Activated CD4-positive, alpha-beta T cell treated with anti-CD3 and anti-CD28 coated beads for 36 hours (primary cell): ENCODE results near the gene WDR55. TPM values are rescaled to one million over a fixed set of nuclear protein-coding genes. Genes with fewer than 3 reads are reported as not detected.
"Not testable (repeated sequence)": the region's sequence is repeated elsewhere in the genome, so short reads cannot be mapped to it uniquely, and the experiment has no call there.

Experiments
- ATAC-seq: fragments of 200-7000 bp; cut with Tn5 transposase; one replicate; pipeline ENCODE4 v1.10.0; 2021; ENCODE audit warnings: mild to moderate bottlenecking, moderate library complexity
- CTCF ChIA-PET: fragments of 350-600 bp; sonication (Branson Sonifier 250); formaldehyde crosslinking; loops from one replicate; lab custom pipeline; 2021; ENCODE audit warnings: antibody characterized with exemption; lab: Charles Lee
- POLR2A ChIA-PET: fragments of 350-600 bp; sonication (Branson Sonifier 250); formaldehyde crosslinking; loops from one replicate; lab custom pipeline; 2021; ENCODE audit warnings: antibody characterized with exemption, inconsistent platforms; lab: Charles Lee
- DNase-seq: peaks from one replicate; pipeline ENCODE4 v3.0.0-alpha.2; 2020
- H3K27ac Mint-ChIP-seq: one replicate; pipeline ENCODE4 v1.8.0; 2021; ENCODE audit warnings: mixed read lengths
- H3K27me3 Mint-ChIP-seq: one replicate; pipeline ENCODE4 v1.8.0; 2021; ENCODE audit warnings: mixed read lengths
- H3K36me3 Mint-ChIP-seq: one replicate; pipeline ENCODE4 v1.8.0; 2021; ENCODE audit warnings: low read depth, mixed read lengths
- H3K4me1 Mint-ChIP-seq: one replicate; pipeline ENCODE4 v1.8.0; 2021; ENCODE audit warnings: mixed read lengths
- H3K4me3 Mint-ChIP-seq: one replicate; pipeline ENCODE4 v1.8.0; 2021; ENCODE audit warnings: mild to moderate bottlenecking, moderate library complexity, mixed read lengths
- H3K9me3 Mint-ChIP-seq: one replicate; pipeline ENCODE4 v1.8.0; 2021; ENCODE audit warnings: low read depth, mixed read lengths
- intact Hi-C, 2 experiments: fragments of 100-400 bp; cut with DNase I in 1 of 2; cut with micrococcal nuclease in 1 of 2; formaldehyde crosslinking; loops; one replicate each; pipeline versions ENCODE4 v1.14.2 to v1.15.1; 2022 to 2024; cut with DNase I, micrococcal nuclease
- microRNA-seq: library from miRNA; unstranded; fragments of <30 nt; microRNA quantifications from one replicate; pipeline ENCODE4 v1.2.0, GENCODE V29; 2021; ENCODE audit warnings: borderline replicate concordance
- total RNA-seq, 2 experiments: library from RNA; stranded (reverse); gene quantifications; one replicate each; pipeline ENCODE4 v1.2.3, GENCODE V29; 2021

WDR55 gene
- total RNA-seq, 2 experiments from 2014 or later, result 25.9 to 31.7 TPM

DNA sequence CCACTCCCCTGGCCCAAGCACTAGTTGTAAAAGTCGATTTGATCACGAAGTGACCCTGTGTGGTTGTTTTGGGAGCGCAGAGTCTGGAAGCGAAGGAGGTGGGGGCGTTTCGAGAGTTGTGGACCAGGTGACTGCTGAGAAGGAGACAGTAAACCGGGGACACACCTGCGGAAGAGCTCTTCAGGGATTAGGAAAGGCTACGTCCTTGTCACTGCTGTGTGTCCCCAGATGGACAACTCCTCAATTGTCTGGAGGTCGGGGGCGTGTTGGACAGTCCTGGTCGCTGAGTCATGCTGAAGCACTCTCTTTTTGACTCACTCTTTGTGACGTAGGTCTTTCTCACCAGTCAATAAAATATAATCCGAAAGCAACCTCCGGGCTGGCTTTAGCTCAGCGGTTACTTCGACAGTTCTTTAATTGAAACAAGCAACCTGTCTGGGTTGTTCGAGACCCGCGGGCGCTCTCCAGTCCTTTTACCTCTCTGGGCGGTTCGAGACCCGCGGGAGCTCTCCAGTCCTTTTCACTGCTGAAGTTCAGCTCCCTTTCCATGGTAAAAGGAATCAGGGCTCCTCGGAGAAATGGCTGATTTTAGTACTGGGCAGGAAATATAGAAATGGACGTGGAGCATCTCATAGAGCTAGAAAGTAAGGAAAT is 46.3 kb downstream of the WDR55 start:
- H3K4me3 Mint-ChIP-seq, result peak overlapping the region; percentile 86
- H3K27me3 Mint-ChIP-seq, result no peaks in the 10 kb centered on the region
- intact Hi-C loops, result loop anchor here (1.0 to 10.0 kb wide), 15 partner anchors 11 to 609 kb away; partner anchors contain the start of genes APBB3 (in 2 of the 2), PFDN1 (in 2 of the 2), SLC35A4 (in 2 of the 2) and ANKHD1 (in 1 of the 2)
- H3K4me1 Mint-ChIP-seq, result peaks cover 18% of the 10 kb centered on the region
- peak; percentile 93 for DNase-seq
- H3K27ac Mint-ChIP-seq, result peak overlapping the region; percentile 97
- ChIA-PET CTCF (interaction anchor here (0.6 to 2.1 kb wide), 15 partner anchors 9 to 908 kb away, joined by 3 to 9 read pairs (median 4); partner anchors contain the start of genes ANKHD1, HARS1, HARS2 and ZMAT2), POLR2A (interaction anchor here (0.6 to 2.2 kb wide), 10 partner anchors 11 to 1119 kb away, joined by 3 to 11 read pairs (median 3); partner anchors contain the start of genes ANKHD1, HARS1, HARS2 and IK)
- peak; percentile 95 for ATAC-seq
- no peaks in the 10 kb centered on the region for H3K9me3 Mint-ChIP-seq
- H3K36me3 Mint-ChIP-seq, result peaks cover 16% of the 10 kb centered on the region

DNA sequence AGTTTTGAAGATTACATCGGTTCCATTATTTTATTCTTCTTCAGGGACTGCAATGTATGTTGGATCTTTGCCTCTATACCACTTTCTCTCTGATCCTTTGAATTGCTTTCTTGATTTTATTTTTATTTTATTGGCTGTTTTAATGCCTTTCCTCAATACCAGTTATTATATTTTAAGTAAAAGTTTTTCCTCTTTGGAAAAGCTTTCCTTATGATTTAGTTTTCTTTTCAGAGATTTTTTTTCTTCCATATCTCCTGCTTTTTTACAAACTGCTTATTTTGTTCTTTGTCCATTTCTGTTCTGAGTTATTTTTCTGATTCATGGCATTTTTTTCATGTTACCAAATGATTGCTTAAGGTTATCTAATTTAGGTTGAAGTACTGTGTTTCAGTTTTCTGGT is 47.1 kb downstream of the WDR55 start:
- DNase-seq (no peak), ATAC-seq (no peak)
- Mint-ChIP-seq H3K9me3 (no peaks in the 10 kb centered on the region), H3K27me3 (no peaks in the 10 kb centered on the region), H3K36me3 (peaks cover 10% of the 10 kb centered on the region), H3K4me1 (peaks cover 18% of the 10 kb centered on the region), H3K27ac (no peak overlapping the region), H3K4me3 (peak overlapping the region; percentile 86)
- intact Hi-C loops, result loop anchor here (1.0 to 10.0 kb wide), 15 partner anchors 11 to 609 kb away; partner anchors contain the start of genes APBB3 (in 2 of the 2), PFDN1 (in 2 of the 2), SLC35A4 (in 2 of the 2) and ANKHD1 (in 1 of the 2)
- CTCF ChIA-PET, result interaction anchor here (0.6 to 2.1 kb wide), 12 partner anchors 8 to 499 kb away, joined by 3 to 9 read pairs (median 4); partner anchors contain the start of genes ANKHD1, HARS1, HARS2 and ZMAT2
- POLR2A ChIA-PET, result interaction anchor here (0.6 to 2.2 kb wide), 6 partner anchors 12 to 310 kb away, joined by 3 to 11 read pairs (median 4); partner anchors contain the start of genes ANKHD1, HARS1, HARS2 and IK

DNA sequence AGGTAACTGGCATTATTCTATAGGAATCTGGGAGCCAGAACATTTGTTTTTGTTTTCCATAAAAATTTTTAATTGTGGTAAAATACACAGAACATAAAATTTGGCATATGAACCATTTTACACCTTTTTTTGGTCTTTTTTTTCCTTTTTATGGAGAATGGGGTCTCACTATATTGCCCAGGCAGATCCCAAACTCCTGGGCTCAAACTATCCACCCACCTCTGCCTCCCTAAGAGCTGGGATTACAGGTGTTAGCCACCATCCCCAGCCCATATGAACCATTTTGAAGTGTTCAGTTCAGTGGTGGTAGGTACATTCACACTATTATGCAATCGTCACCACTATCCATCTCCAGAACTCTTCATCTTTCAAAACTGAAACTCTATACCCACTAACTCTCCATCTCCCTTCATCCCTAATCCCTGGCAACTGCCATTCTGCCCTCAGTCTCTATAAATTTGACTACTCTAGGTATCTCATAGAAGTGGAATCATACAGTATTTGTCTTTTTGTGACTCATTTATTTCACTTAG is 48.9 kb downstream of the WDR55 start:
- Mint-ChIP-seq H3K36me3 (peaks cover 4% of the 10 kb centered on the region), H3K27ac (no peak overlapping the region), H3K4me1 (peaks cover 18% of the 10 kb centered on the region), H3K4me3 (no peak overlapping the region), H3K27me3 (no peaks in the 10 kb centered on the region), H3K9me3 (no peaks in the 10 kb centered on the region)
- POLR2A ChIA-PET, result no interaction called here
- intact Hi-C loops, result loop anchor here (5.0 to 10.0 kb wide), 3 partner anchors 151 to 539 kb away; partner anchors contain the start of genes APBB3 (in 1 of the 2), CYSTM1 (in 1 of the 2), PFDN1 (in 1 of the 2) and SLC35A4 (in 1 of the 2)
- DNase-seq (no peak), ATAC-seq (no peak)
- CTCF ChIA-PET, result no interaction called here

DNA sequence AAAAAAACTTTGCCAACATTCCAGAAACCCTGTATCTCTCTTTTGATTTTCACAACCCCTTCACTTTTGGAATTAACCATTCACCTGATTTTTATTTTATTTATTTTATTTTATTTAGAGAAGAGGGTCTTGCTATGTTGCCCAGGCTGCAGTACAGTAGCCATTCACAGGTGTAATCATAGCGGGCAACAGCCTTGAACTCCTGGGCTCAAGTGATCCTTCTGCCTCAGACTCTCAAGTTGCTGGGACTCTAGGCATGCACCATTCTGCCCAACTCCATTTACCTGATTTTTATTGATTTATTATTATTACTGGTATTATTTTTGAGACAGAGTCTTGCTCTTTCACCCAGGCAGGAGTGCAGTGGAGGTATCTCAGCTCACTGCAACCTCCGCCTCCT is 51.5 kb downstream of the WDR55 start:
- POLR2A ChIA-PET, DNase-seq, ATAC-seq, H3K27me3 Mint-ChIP-seq, H3K36me3 Mint-ChIP-seq, H3K9me3 Mint-ChIP-seq, H3K4me3 Mint-ChIP-seq, H3K27ac Mint-ChIP-seq: not testable (repeated sequence)
- CTCF ChIA-PET, result interaction anchor here (0.9 kb wide), 1 partner anchor 472 kb away, joined by 3 read pairs; no protein-coding TSS in a partner anchor
- intact Hi-C loops, result loop anchor here in 1 of 2 experiments (10.0 kb wide), 1 partner anchor 541 kb away; the partner anchor contains the start of gene CYSTM1
- H3K4me1 Mint-ChIP-seq, result peaks cover 12% of the 10 kb centered on the region

DNA sequence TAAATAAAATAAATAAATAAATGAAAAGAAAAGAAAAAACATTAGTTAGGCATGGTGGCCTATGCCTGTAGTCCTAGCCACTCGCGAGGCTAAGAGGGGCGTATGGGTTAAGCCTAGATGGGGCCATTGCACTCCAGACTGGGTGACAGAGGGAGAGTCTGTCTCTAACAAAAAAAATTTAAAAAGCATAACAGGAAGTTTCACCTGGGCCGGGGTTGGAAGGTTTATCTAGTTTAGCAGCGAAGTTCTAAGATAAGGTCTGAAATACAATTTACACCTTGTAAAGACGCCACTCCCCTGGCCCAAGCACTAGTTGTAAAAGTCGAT is 53.5 kb downstream of the WDR55 start:
- H3K4me3 Mint-ChIP-seq, result no peak overlapping the region
- H3K27ac Mint-ChIP-seq, result no peak overlapping the region
- ChIA-PET CTCF (interaction anchor here (0.6 to 1.0 kb wide), 2 partner anchors 344 to 346 kb away, joined by 3 to 4 read pairs; no protein-coding TSS in a partner anchor), POLR2A (no interaction called here)
- H3K9me3 Mint-ChIP-seq, result no peaks in the 10 kb centered on the region
- peaks cover 7% of the 10 kb centered on the region for H3K27me3 Mint-ChIP-seq
- intact Hi-C loops, result loop anchor here in 1 of 2 experiments (2.0 to 10.0 kb wide), 2 partner anchors 473 to 543 kb away; partner anchors contain the start of gene CYSTM1
- DNase-seq (no peak), ATAC-seq (no peak)
- H3K4me1 Mint-ChIP-seq, result peaks cover 4% of the 10 kb centered on the region
- no peaks in the 10 kb centered on the region for H3K36me3 Mint-ChIP-seq

DNA sequence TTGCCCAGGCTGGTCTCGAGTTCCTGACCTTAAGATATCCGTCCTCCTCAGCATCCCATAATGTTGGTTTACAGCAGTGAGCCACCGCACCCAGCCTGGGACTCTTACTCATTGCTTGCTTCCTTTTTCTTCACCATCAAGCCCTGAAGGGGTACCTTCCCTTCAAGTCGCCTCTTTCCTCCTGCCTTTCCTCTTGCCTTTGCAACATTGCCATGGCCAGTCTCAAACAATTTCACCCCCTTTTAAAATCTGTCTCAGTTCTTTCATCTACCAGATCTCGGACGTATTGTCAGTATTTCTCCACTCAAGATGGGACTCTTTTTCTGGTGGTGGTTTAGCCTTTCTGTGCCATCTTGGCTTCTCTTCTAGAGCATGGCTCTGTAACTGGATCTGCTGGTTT is 56.0 kb downstream of the WDR55 start:
- H3K27ac Mint-ChIP-seq, DNase-seq, ATAC-seq, H3K36me3 Mint-ChIP-seq, H3K9me3 Mint-ChIP-seq, H3K4me1 Mint-ChIP-seq, H3K4me3 Mint-ChIP-seq: not testable (repeated sequence)
- POLR2A ChIA-PET, result interaction anchor here (0.7 kb wide), 1 partner anchor 74 kb away, joined by 3 read pairs; the partner anchor contains the start of genes IK and NDUFA2
- peaks cover 14% of the 10 kb centered on the region for H3K27me3 Mint-ChIP-seq
- CTCF ChIA-PET, result interaction anchor here (0.6 to 1.6 kb wide), 13 partner anchors 13 to 608 kb away, joined by 3 to 9 read pairs (median 3); partner anchors contain the start of genes EIF4EBP3 and HBEGF
- intact Hi-C loops, result loop anchor here (1.0 to 5.0 kb wide), 5 partner anchors 145 to 478 kb away; no protein-coding TSS in a partner anchor

DNA sequence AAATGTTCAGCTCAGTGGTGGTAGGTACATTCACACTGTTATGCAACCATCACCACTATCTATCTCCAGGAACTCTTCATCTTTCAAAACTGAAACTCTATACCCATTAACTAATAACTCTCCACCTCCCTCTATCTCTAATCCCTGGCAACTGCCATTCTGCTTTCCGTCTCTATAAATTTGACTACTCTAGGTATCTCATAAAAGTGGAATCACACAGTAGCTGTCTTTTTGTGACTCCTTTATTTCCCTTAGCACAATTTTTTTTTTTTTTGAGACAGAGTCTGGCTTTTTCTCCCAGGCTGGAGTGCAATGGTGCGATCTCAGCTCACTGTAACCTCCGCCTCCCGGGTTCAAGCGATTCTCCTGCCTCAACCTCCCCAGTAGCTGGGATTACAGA is 56.7 kb downstream of the WDR55 start:
- H3K27ac Mint-ChIP-seq, H3K4me3 Mint-ChIP-seq, H3K9me3 Mint-ChIP-seq, DNase-seq, POLR2A ChIA-PET, H3K36me3 Mint-ChIP-seq, ATAC-seq: not testable (repeated sequence)
- intact Hi-C loops, result loop anchor here in 1 of 2 experiments (2.0 to 5.0 kb wide), 2 partner anchors 359 to 479 kb away; no protein-coding TSS in a partner anchor
- CTCF ChIA-PET, result interaction anchor here (0.9 to 1.6 kb wide), 6 partner anchors 11 to 363 kb away, joined by 3 to 9 read pairs (median 6); no protein-coding TSS in a partner anchor
- Mint-ChIP-seq H3K27me3 (peaks cover 18% of the 10 kb centered on the region), H3K4me1 (peaks cover 12% of the 10 kb centered on the region)

Small RNA genes lying within 50 kb of the gene (microRNA-seq; reads per million reads assigned to microRNA genes)
- gene MIR3655, result 2.1 reads per million

Other genes with a start within 250 kb of the WDR55 start
- gene EIF4EBP3, start 117.2 kb upstream of the WDR55 start, total RNA-seq, result 10 to 100 TPM; 15.8 to 17.3 TPM
- 10 to 100 TPM; 33.2 to 47.3 TPM for gene SRA1, start 107.4 kb upstream of the WDR55 start, total RNA-seq
- gene APBB3, start 100.3 kb upstream of the WDR55 start, total RNA-seq, result 10 to 100 TPM; 12.8 to 19.0 TPM
- 10 to 100 TPM; 61.8 to 65.4 TPM for gene SLC35A4, start 100.1 kb upstream of the WDR55 start, total RNA-seq
- under 1 TPM; 0.26 to 0.43 TPM for gene CD14, start 31.7 kb upstream of the WDR55 start, total RNA-seq
- gene TMCO6, start 25.5 kb upstream of the WDR55 start, total RNA-seq, result 10 to 100 TPM; 36.5 to 36.6 TPM
- 10 to 100 TPM; 48.5 to 62.0 TPM for gene NDUFA2, start 17.3 kb upstream of the WDR55 start, total RNA-seq
- 100 to 1,000 TPM in 1 of 2 experiments, 10 to 100 TPM in 1; 97.1 to 187 TPM for gene IK, start 17.1 kb upstream of the WDR55 start, total RNA-seq
- gene DND1, start 8.7 kb downstream of the WDR55 start, total RNA-seq, result 1 to 10 TPM; 2.1 to 3.0 TPM
- gene HARS1, start 26.5 kb downstream of the WDR55 start, total RNA-seq, result 10 to 100 TPM; 83.3 to 91.0 TPM
- gene HARS2, start 26.6 kb downstream of the WDR55 start, total RNA-seq, result 10 to 100 TPM; 20.9 to 28.1 TPM
- 10 to 100 TPM; 49.9 to 55.3 TPM for gene ZMAT2, start 35.5 kb downstream of the WDR55 start, total RNA-seq
- gene PCDHA1, start 121.2 kb downstream of the WDR55 start, total RNA-seq, result not detected
- gene PCDHA2, start 129.9 kb downstream of the WDR55 start, total RNA-seq, result not detected
- not detected for gene PCDHA3, start 136.2 kb downstream of the WDR55 start, total RNA-seq
- gene PCDHA4, start 142.2 kb downstream of the WDR55 start, total RNA-seq, result not detected
- gene PCDHA5, start 156.7 kb downstream of the WDR55 start, total RNA-seq, result not detected
- not detected for gene PCDHA6, start 163.1 kb downstream of the WDR55 start, total RNA-seq
- not detected for gene PCDHA7, start 169.4 kb downstream of the WDR55 start, total RNA-seq
- gene PCDHA8, start 176.3 kb downstream of the WDR55 start, total RNA-seq, result not detected
- gene PCDHA9, start 183.5 kb downstream of the WDR55 start, total RNA-seq, result not detected
- gene PCDHA10, start 191.0 kb downstream of the WDR55 start, total RNA-seq, result not detected
- gene PCDHA11, start 204.1 kb downstream of the WDR55 start, total RNA-seq, result not detected
- gene PCDHA12, start 210.4 kb downstream of the WDR55 start, total RNA-seq, result not detected
- not detected for gene PCDHA13, start 217.2 kb downstream of the WDR55 start, total RNA-seq